Esophagus squamous epithelium (tissue), 4 donors: ENCODE results near the gene KRT7.

ENCODE experiments used
- POLR2A ChIP-seq, 4 donors: fragments of 450-650 bp; IDR thresholded peaks; one replicate each; pipeline ENCODE4 v1.6.1; 2017; ENCODE audit warnings: antibody characterized with exemption in 4 of 4, mild to moderate bottlenecking in 4 of 4, moderate library complexity in 3 of 4
- TF ChIP-seq, protein P1 (sequence below), 6 experiments: fragments of 450-650 bp in 4 of 6; fragments of 200-600 bp in 2 of 6; sonication (generic) in 2 of 6; IDR thresholded peaks; one replicate each; pipeline ENCODE4 v1.5.1; 2016 to 2019; ENCODE audit warnings: antibody characterized with exemption in 6 of 6, mild to moderate bottlenecking in 4 of 6, moderate library complexity in 4 of 6

DNA sequence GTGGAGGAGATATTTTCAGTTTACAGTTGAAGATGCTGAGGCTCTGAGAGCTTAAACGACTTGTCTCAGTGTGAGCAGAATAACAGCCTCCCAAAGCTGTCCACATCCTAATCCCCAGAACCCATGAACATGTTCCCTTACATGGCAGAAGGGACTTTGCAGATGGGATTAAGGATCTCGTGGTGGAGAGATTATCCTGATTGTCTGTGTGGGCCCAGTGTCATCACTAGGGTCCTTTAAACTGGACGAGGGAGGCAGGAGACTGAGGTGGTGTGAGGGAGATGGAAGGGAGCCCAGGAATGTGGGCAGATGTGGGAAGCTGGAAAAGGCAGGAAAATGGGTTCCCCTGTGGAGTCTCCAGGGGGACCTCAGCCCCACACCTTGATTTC lies 31.6 kb upstream of the KRT7 start:
- TF ChIP-seq, protein P1, sequence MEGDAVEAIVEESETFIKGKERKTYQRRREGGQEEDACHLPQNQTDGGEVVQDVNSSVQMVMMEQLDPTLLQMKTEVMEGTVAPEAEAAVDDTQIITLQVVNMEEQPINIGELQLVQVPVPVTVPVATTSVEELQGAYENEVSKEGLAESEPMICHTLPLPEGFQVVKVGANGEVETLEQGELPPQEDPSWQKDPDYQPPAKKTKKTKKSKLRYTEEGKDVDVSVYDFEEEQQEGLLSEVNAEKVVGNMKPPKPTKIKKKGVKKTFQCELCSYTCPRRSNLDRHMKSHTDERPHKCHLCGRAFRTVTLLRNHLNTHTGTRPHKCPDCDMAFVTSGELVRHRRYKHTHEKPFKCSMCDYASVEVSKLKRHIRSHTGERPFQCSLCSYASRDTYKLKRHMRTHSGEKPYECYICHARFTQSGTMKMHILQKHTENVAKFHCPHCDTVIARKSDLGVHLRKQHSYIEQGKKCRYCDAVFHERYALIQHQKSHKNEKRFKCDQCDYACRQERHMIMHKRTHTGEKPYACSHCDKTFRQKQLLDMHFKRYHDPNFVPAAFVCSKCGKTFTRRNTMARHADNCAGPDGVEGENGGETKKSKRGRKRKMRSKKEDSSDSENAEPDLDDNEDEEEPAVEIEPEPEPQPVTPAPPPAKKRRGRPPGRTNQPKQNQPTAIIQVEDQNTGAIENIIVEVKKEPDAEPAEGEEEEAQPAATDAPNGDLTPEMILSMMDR (IDR thresholded peaks at IDR 0.05) = no peak
- no peak for TF ChIP-seq POLR2A (IDR thresholded peaks at IDR 0.05)
